SH-SY5Y (cell line): ENCODE measurements around the gene TAF6.

Experiments
- GATA2 ChIP-seq: IDR thresholded peaks from 2 replicates; pipeline ENCODE4 v1.6.1; 2011; ENCODE audit warnings: mild to moderate bottlenecking, low read depth, low read length
- GATA3 ChIP-seq: IDR thresholded peaks from 2 replicates; pipeline ENCODE4 v1.6.1; 2011; ENCODE audit warnings: low read depth, mild to moderate bottlenecking, low read length, moderate library complexity

TAF6 gene

GRCh38 chr7:100100420-100101015, 18.6 kb downstream of the TAF6 start:
- TF ChIP-seq GATA2: no peak
- no peak for TF ChIP-seq GATA3

DNA sequence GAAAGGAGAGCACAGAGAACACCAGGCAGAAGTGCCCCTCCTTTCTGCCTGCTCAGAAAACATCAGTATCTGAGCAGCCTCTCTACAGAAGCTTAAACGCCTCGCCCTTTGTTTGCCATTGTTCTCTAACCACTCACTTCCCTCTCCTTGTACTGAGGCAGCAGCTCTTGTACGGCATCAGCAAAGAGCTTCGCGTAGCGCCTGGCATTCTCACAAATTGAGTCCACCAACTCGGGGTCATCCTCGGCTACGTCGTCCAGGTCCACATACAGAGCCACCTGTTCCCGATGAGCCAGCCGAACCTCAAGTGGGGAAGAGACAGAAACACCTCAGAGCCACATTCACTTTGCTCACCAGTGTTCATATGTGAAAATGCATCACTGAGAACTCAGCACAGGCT, 19.7 kb downstream of the TAF6 start:
- no peak for TF ChIP-seq GATA3
- TF ChIP-seq GATA2: no peak

GRCh38 chr7:100098913-100099312, 20.2 kb downstream of the TAF6 start:
- TF ChIP-seq GATA2 (no peak), GATA3 (no peak)

- TF ChIP-seq GATA2 (no peak), GATA3 (no peak)
Observed at GRCh38 chr7:100095704-100096103, 23.5 kb downstream of the TAF6 start.

DNA sequence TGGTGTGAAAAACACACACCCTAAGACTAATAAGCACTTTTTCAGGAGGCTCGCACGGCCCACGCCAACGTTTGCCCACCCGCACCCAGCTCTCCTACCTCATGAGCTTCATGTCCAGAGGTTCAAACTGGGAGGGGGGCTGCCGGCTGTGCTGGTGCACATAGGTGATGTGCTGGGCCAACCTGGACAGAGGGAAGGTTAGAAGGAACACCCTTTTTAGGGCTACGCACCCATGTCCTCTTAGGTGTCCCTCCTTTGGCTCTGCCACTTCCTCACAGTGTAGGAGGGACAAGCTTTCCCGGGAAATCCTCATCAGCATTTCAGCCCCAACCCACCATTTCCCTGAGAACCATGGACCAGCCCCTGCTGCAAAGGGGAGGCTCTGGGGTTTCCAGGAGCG, 23.9 kb downstream of the TAF6 start:
- TF ChIP-seq GATA3: no peak
- TF ChIP-seq GATA2: no peak

DNA sequence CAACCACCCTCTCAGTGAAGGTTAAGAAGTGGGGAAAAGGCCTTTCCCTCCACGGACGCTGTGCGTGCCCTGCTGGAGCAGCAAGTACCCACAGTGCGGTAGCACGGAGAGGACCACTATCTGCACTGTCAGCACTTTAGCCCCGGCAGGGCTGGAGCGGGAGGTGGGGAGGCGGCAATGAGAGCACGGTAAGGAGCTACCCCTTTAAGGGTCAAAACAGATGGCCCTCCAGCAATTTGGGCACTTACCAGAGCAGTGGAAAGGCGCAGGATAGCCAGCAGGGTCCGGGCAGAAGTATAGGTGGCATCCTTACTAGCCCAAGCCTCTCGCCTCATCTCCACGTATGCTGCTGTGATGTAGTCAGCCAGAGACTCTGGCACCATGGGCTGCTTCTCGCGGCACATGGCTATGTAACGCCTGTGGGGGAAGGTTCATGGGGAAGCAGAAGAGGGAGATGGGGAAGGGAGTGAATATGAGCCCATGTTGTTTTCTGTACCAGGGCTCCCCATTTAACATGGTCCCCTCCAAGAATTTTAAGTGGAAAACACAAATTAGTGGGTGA, 25.2 kb downstream of the TAF6 start:
- no peak for TF ChIP-seq GATA3
- no peak for TF ChIP-seq GATA2

DNA sequence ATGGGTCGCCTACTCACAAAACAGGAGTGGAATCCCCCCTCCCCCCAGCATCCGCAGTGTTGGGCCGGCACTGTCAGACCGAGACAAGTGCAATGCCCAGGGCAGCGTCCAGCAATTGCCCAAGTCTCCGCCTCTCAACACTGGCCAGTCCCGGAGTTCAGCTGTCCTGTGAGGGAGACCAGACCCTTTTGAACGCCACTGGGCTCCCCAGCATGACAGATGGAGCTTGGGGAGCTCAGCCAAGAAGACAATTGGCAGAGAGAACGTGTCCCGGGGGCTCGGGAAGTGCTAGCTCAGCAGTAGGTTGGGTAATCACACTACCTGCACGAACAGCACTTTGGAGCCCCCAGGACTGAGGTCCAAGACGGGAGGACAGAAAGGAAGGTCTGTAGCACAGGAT, 25.7 kb downstream of the TAF6 start:
- TF ChIP-seq GATA2 (no peak), GATA3 (no peak)

GRCh38 chr7:100093054-100093453, 26.1 kb downstream of the TAF6 start:
- TF ChIP-seq GATA2: no peak
- no peak for TF ChIP-seq GATA3

GRCh38 chr7:100091411-100092181, 27.6 kb downstream of the TAF6 start:
- TF ChIP-seq GATA3 (no peak), GATA2 (no peak)

DNA sequence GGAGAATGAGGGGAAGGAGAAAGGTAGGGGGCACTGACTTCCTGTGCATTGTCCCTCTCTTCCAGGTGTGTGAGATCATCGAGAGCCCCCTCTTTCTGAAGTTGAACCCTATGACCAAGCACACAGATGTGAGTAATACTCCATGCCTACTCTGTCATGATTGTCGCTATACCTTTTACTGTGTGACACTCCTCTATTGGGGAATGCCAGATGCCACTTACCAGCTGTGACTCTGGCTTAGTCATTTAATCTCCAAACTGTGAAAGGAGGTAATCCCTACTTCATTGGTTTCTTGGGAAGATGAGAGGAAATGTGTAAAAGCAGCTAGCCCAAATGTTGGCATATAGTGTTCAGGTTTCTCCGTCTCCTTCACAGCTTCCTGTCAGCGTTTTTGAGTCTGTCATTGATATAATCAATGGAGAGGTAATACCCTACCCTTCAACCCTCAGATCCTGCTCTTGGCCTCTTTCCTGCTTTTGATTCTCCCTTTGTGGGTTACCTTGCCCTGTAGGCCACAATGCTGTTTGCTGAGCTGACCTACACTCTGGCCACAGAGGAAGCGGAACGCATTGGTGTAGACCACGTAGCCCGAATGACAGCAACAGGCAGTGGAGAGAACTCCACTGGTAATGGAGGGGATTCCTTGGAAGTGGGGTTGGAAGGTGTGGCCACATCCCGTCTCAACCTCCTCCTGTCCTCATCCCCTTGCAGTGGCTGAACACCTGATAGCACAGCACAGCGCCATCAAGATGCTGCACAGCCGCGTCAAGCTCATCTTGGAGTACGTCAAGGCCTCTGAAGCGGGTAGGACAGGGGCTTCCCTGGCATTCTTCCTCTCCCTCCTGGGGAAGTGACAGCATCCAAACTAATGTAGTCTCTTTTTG, 28.4 kb downstream of the TAF6 start:
- no peak for TF ChIP-seq GATA3
- no peak for TF ChIP-seq GATA2

- TF ChIP-seq GATA2 (no peak), GATA3 (no peak)
Observed at GRCh38 chr7:100089458-100090196, 29.5 kb downstream of the TAF6 start.

GRCh38 chr7:100088621-100089457, 30.3 kb downstream of the TAF6 start, which contains the start of gene COPS6:
COPS6 (plus strand) TSS chr7:100088969; CDS start chr7:100088991, 22 bp downstream.
- TF ChIP-seq GATA2 (no peak), GATA3 (no peak)
